Stimulated activated CD8-positive, alpha-beta memory T cell treated with anti-CD3 and anti-CD28 coated beads, Interleukin-12 subunit alpha, Interleukin-12 subunit beta, amount 100 ng/mL, for 1 hour (primary cell): Measurements from ENCODE around the gene NDEL1.

ENCODE experiments used
- DNase-seq: peaks from one replicate; pipeline ENCODE4 v3.0.0-alpha.2; 2020; ENCODE audit warnings: low read depth

The NDEL1 gene

GRCh38 chr17:8413938-8414337 is 21.7 kb upstream of the NDEL1 start:
- no peak for DNase-seq

GRCh38 chr17:8417806-8418205 is 17.9 kb upstream of the NDEL1 start:
- DNase-seq: no peak

GRCh38 chr17:8418471-8418870 is 17.2 kb upstream of the NDEL1 start:
- no peak for DNase-seq

GRCh38 chr17:8419305-8419704 is 16.4 kb upstream of the NDEL1 start:
- no peak for DNase-seq

GRCh38 chr17:8420041-8420934 is 15.4 kb upstream of the NDEL1 start:
- no peak for DNase-seq

- DNase-seq: no peak
Measured at GRCh38 chr17:8421571-8421970, 14.1 kb upstream of the NDEL1 start.

GRCh38 chr17:8426094-8426720 is 9.5 kb upstream of the NDEL1 start:
- DNase-seq: no peak

- DNase-seq: no peak
Measured at GRCh38 chr17:8426802-8427201, 8.9 kb upstream of the NDEL1 start.

- DNase-seq: no peak
Measured at GRCh38 chr17:8430966-8431365, 4.7 kb upstream of the NDEL1 start.

GRCh38 chr17:8436169-8436843 is 622 bp downstream of the NDEL1 start:
- DNase-seq: peak; percentile 30

- DNase-seq: no peak
Measured at GRCh38 chr17:8436844-8437171, 1.1 kb downstream of the NDEL1 start.

- no peak for DNase-seq
Measured at GRCh38 chr17:8438441-8438840, 2.8 kb downstream of the NDEL1 start.

- DNase-seq: no peak
Measured at GRCh38 chr17:8439681-8440080, 4.0 kb downstream of the NDEL1 start.

- no peak for DNase-seq
Measured at GRCh38 chr17:8441690-8442089, 6.0 kb downstream of the NDEL1 start.

GRCh38 chr17:8442310-8442709 is 6.6 kb downstream of the NDEL1 start:
- DNase-seq: no peak

- DNase-seq: no peak
Measured at GRCh38 chr17:8443756-8444155, 8.1 kb downstream of the NDEL1 start.

- no peak for DNase-seq
Measured at GRCh38 chr17:8444494-8444893, 8.8 kb downstream of the NDEL1 start.

- DNase-seq: no peak
Measured at GRCh38 chr17:8445536-8445935, 9.9 kb downstream of the NDEL1 start.

- no peak for DNase-seq
Measured at GRCh38 chr17:8447799-8448198, 12.1 kb downstream of the NDEL1 start.

GRCh38 chr17:8448310-8448709 is 12.6 kb downstream of the NDEL1 start:
- DNase-seq: no peak

- no peak for DNase-seq
Measured at GRCh38 chr17:8451933-8452614, 16.4 kb downstream of the NDEL1 start.

GRCh38 chr17:8453326-8453725 is 17.6 kb downstream of the NDEL1 start:
- DNase-seq: no peak
